HG02588 (cell line): Measurements from ENCODE around the gene ZMPSTE24.

ENCODE experiments used
- ATAC-seq: cut with Tn5 transposase; IDR thresholded peaks from one replicate; pipeline ENCODE4 v1.9.1; 2021; ENCODE audit warnings: mild to moderate bottlenecking, moderate library complexity; ENCODE audit not compliant: unreplicated experiment

The ZMPSTE24 gene

DNA sequence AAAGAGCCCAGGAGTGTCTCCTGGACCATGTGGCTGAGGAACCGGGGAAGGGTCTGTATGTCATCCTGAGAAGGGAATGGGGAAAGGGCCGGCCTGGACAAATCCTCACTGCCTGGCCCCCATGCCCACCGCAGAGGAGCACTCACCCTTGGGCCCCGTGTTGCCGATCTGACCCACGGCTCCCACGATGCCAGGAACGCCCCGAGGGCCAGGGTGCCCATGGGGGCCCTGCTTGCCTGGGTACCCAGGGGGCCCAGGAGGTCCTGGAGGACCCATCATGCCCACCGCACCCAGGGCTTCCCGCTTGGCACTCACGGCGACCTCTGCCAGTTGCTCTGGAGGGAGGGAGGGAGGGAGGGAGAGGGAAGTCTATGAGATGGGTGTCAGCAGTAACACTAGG, 44.4 kb downstream of the ZMPSTE24 start:
- no peak for ATAC-seq

DNA sequence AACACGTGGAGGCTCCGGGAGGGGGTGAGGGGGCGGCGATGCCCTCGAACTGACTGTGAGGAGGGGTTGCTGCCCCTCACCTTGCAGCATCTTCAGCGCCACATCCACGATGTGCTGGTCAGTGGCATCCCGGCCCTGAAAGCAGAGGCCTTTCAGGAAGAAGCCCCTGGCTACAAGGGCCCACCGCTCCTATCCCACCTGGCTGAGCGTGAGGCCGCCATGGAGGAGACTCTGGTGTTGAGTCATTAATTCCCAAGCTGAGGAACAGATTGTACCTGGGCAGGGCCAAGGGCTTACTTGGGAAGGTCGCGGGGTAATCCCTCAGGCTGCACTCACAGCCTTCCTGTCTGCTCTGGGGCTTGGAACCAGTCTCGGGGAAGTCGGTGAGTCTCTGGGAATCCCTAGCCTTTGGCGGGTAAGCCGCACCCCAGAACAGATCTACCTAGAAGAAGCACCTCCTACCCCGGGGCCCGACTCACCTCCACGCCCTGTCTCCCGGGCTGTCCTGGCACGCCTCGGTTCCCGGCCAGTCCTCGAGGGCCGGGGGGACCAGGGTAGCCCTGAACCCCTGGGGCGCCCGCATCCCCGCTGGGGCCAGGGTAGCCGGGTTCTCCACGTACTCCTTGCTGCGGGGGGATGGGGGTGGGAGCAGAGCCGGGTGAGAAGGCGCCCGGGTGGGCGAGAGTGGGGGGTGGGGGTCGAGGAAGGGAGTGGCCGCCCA, 45.2 kb downstream of the ZMPSTE24 start:
- ATAC-seq = no peak

DNA sequence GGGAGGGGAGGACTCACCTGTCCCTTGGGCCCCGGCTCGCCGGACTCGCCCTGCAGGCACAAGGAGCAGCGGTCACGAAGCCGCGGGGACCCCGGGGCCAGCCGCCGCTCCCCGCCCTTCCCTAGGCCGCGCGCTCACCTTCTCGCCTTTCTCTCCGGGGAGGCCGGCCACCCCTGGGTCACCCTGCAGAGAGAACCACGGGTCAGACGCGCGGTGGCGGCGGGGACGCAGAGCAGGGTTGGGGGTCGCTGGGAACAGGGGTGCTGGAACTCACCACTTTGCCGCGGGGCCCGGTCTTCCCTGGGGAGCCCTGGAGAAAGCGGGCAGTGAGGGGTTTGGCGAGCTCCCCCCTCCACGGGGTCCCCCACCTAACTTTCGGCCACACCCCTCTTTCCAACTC, 45.8 kb downstream of the ZMPSTE24 start:
- ATAC-seq = no peak

DNA sequence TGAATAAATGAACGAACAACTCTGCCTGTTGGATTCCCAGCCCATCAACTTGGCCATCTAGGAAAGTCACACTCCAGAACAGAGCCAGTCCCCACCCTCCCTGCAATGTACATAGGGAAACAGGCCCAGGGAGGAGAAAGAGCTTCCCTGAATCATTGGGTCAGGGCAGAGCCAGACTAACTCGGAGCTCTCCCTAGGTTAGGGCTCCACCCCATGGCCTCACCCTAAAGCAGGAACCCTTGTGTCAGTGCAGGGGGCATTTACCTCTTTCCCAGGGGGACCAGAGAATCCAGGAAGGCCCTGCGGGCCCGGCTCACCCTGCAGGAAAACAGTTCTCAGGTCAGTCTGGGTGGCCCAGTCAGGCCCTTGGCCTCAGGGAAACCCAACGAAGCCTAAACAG, 47.4 kb downstream of the ZMPSTE24 start:
- no peak for ATAC-seq

DNA sequence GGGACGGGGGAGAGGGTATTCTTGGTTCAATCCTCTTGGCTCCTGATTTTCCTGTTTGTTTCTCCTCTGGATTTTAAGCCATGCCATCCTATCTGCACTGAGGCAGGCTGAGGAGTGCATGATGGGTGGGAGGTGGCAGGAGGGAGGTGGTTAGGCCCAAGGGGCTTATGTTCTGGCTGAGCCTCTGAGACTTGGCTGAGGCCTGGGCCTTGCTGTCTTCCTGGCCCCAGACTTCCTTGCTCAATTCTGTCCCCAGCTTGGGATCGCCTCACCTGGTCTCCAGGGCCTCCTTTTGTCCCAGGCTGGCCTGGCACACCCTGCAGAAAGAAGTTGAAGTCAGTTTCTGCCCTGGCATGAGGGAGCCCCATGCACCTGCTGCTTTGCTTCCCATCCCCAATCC, 47.8 kb downstream of the ZMPSTE24 start:
- ATAC-seq = no peak

DNA sequence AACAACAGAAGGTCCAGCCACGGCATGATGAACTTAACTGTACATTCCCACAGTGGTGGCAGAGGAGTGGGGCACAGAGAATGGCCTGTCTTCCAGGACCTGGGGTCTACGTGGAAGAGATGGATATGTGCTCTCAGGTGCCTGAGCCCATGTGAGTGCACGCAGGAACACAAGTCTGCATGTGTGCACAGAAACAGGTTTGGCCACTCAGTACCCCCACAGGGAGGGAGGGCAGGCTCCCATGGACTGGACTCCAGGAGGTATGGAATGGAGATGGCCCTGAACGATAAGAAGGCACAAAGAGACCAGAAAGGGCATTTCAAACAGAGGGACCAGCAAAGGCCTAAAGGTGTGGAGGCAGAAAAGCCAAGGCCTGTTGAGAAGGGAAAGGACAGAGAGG, 48.3 kb downstream of the ZMPSTE24 start:
- no peak for ATAC-seq

DNA sequence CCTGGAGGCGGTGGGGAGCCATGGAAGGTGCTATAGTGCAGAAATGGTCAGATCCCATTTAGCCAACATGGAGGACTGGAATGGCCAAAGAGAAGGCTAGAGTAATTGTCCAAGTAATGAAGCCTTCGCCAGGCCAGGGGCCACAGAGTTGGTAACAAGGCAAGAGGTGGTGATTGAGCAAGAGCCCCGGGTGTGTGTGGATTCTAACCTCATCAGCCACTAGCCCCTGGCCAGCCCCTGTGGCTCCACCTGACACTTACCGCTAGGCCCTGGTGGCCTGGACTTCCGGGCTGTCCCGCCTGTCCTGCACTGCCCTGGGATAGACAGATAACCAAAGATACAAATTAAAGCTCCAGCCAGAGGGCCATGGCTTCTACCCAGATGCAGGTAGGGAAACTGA, 49.1 kb downstream of the ZMPSTE24 start:
- no peak for ATAC-seq

DNA sequence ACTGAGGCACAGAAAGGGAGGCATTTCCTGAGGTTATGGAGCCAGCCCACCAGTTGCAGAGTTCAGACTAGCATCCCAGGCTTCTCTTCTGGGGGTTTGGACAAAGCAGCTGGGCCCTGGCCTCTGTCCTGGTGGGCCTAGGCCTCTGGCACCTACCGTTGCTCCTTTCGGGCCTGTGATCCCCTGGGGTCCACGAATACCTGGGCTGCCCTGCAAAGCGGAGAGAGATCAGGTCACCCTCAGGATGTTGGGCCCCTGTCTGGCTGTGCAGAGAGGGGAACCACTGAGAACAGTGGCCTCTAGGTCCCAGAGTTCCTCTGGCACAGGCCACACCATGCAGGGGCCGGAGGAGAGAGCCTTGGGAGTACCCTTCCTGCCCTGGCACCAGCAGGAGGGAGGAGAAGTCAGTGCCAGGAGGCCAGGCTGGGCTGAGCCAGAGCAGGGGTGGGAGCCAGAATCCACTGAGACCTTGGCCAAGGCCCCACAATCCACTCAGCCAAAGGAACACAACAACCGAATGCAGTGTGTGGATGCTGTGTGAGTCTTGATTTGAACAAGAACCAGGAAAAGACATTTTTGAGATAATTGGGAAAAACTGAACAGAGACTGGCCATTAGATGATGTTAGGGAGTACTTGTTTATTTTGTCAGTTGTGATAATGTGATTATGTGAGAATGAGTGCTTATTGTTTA, 50.1 kb downstream of the ZMPSTE24 start:
- no peak for ATAC-seq

DNA sequence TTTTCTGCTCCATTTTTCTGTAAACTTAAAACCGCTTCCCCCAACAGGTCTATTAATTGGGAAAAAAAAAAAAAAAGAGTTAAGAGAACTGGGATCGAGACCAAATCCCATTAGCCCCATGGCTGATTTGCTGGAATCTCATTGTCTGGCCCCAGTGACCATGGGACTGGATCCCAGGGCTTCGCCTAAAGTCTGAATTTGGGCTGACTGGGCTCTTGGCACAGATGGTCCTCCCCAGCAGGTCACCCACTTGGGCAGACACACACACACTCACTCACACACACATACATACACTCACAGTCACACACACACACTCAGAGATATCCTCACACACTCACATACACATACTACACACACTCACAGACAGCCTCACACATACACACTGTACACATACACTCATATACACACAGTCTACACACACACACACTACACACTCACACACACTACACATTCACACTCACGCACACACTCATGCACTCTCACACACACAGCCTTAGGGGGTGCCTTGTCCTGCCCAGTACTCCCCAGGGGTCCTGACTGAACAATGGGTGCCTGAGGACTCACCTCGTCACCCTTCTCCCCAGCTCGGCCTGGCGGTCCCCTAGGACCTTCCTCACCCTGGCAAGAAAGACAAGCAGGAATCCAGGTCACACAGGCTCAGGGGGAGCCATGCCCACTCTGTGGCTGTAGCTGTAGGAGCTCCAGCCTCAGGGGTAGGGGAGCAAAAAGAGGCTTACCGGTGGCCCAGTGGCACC, 51.5 kb downstream of the ZMPSTE24 start:
- no peak for ATAC-seq

DNA sequence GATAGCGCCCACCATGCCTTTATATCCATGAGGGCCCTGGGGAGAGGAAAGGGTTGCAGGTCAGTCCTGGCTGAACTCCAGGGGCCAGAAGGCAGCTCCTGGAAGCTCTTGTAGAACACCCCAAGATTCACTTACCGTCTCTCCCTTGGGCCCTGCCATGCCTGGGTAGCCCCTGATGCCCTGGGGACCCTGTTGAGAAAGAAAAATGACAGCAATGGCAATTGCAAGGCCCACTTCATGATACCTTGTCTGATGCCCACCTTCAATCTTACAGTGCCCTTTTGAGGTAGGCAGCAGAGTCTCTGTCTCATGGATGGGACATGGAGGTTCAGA, 52.1 kb downstream of the ZMPSTE24 start:
- ATAC-seq = no peak

DNA sequence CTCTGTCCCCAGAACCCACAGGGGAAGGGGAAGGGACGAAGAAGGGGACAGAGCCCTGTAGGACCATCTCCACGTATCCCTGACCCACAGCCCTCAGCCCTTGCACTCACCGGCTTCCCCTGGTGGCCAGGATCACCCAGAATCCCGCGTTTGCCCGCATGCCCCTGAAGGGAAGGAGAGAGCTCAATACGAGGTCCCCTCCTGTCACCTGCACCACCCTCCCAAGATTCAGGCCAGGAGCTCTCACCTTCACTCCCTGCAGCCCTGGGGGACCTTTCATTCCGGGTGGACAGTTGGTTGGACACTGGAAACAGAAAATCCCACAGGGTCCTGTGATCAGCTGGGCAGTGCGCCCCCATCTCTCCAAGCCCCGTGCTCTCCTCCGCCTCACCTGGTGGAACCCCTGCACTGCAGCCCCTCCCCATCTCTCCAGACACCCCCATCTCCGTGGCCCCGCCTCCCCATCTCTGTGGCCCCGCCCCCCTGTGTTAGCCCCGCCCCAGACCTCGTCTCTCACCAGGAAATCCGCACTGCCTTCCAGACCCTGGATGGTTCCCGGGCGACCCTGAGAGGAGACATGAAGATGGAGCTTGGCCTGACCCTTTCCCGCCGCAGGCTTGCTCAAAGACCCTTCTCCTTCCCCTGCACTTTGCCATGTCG, 53.1 kb downstream of the ZMPSTE24 start:
- no peak for ATAC-seq

DNA sequence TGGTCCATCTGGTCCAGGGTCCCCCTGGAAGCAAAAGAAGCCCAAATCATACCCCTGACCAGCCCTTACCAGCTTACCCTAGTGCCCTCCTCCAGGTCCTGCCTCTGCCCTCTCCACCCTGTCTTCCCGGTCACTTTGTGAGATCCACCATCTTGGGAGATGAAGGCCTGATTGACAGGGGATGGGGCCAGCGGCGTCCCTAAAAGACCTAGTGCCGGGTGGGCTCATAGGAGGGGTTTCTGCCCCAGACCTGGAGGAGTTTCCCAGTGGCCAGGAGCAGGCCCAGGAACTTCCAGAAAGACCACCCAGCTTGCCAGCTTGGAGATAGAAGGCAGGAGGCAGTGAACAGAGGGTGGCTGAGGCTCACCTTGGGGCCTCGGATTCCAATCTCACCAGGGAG, 53.7 kb downstream of the ZMPSTE24 start:
- ATAC-seq = no peak

DNA sequence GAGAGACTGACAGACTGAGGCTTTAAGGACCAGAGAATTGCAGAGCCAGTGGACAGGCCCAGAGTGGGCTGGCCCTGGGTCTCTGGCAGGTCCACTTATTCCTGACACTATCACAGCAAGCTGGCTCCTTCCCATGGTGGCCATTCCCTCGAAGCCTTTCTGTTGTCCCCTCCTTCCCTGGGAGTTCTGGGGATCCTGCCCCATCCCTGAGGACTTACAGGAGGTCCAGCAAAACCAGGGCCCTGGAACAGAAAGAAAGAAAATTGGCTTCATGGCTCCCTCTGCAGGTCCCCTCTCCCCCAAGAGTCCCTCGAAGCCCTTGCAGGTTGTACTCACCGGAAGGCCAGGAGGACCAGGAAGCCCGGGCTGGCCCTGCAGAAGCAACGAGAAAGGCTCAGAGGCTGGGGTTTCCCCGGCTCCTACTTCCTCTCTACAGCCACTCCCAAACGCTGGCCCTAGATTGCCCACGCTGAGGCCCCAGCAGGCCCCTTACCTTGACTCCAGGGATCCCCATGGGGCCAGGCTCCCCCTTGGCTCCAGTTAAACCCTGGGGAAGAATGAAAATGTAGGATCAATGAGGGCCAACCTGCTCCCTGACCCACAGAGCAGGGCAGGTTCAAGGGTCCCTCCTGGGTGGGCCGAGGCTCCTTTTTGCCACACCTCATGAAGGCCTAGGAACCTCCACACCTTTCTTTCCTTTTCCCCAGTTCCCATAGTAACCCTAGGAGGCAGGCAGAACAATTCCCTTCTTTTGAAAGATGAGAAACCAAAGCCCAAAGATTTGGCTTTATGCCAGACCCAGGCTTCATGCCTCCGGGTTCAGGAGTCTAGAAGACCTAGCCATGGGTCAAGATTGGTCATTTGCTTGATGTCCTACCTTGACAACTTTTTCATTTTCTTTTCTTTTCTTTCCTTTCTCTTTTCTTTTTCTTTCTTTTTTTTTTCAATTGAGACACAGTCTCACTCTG, 54.5 kb downstream of the ZMPSTE24 start:
- ATAC-seq = peak; percentile 41

DNA sequence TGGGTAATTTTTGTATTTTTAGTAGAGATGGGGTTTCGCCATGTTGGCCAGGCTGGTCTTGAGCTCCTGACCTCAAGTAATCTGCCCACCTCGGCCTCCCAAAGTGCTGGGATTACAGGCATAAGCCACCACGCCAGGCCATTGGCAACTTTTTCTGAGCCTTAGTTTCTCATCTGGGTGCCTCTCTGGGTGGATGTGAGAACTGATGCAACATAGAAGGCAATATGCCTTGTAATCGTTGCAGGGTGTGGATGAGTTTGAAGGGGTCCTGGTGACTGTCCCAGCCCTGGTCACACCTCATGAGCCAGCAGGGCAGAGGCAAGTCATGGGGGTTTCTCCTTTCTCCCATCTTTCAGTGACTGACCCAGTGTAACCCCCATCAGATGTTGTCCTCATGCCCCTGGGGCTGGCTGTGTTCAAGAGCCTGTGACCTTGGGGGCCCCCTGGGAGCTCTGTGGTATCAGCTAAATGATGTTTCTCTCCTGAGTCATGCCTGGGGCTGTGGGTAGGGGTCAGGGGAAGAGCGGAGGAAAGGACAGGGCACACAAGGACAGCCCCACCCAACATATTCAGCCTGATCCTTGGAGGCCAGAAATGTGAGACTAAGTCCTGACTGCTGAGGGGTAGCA, 55.4 kb downstream of the ZMPSTE24 start:
- no peak for ATAC-seq

DNA sequence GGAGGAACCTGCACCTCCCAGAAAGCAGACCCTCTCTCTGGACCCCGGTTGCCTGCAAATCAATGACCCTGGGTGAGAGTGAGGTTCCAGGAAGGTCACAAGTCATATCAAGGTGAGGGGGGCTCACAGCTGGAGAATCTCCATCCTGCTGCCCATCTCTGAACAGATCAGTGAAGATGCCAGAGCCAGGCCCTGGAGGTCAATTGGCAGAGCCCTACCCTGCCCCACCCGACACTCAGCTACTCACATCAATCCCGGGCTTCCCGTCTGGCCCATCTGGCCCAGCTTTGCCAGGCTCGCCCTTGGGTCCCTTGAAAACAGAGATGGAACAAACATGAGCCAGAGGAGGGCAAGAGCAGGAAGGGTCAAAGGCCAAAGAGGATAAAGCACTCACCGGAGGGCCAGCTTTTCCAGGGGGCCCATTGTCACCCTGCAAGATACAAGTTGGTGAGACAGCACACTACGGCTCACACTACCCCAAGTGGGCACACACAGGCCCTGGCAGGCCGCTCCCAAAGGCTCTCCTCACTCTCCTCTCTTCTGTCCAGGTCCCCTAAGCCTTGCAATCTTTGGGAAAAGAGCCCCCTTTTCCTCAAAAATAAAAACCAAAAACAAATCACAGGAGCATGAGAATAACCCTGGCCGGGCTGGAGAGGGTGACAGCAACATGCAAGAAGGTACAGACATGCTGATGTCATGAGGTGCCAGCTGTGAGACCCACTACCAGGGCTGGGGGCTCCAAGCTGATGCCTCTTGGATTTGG, 56.1 kb downstream of the ZMPSTE24 start:
- ATAC-seq = no peak

DNA sequence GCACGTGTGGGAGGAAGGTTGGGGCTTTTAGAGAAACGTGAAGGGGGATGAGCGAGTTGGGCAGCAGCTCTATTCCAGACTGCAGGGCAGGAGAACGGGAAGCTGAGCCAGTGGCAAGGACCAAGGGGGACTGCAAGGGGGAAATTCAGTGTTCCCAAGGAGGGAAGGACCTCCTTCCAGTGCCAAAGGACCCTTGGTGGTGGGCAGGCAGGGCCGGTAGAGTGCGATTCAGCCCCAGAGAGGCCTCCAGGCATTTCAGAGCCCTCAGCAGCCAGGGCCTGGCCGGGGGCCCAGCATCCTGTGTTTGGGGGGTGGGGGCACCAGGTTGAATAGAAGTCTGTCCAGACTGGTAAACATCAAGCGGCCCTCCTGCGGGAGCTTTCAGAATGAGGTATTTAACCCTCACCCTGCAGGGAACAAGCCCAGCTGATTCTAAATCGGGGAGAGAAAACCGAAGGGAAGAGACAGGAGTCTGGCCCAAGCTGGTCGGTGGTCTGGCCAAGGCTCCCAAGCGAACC, 56.7 kb downstream of the ZMPSTE24 start:
- no peak for ATAC-seq

DNA sequence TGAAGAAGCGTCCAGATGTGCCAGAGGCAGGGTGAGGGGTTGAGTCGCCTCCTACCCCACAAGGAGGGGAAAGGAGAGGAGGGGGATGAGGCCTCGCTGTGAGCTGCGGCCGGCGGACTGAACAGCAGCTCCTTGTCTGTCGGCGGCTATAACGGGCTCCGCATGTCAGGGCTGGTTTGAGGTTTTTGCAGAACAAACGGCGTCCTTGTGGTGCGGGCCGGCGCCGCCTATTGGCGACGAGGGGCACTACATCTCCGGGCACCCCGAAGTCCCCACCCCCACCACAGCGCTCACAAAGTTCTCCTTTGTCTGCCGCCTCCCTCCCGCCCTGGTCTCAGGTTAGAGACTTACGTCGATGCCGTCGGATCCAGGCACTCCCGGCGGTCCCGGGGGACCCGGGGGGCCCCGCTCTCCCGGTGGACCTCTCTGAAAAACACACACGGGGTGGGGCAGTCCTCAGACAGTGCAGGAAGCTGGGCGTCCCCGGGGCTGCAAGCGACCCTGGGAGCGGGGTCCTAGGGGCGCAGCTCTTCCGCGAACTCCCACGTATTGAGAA, 57.3 kb downstream of the ZMPSTE24 start:
- peak; percentile 46 for ATAC-seq

DNA sequence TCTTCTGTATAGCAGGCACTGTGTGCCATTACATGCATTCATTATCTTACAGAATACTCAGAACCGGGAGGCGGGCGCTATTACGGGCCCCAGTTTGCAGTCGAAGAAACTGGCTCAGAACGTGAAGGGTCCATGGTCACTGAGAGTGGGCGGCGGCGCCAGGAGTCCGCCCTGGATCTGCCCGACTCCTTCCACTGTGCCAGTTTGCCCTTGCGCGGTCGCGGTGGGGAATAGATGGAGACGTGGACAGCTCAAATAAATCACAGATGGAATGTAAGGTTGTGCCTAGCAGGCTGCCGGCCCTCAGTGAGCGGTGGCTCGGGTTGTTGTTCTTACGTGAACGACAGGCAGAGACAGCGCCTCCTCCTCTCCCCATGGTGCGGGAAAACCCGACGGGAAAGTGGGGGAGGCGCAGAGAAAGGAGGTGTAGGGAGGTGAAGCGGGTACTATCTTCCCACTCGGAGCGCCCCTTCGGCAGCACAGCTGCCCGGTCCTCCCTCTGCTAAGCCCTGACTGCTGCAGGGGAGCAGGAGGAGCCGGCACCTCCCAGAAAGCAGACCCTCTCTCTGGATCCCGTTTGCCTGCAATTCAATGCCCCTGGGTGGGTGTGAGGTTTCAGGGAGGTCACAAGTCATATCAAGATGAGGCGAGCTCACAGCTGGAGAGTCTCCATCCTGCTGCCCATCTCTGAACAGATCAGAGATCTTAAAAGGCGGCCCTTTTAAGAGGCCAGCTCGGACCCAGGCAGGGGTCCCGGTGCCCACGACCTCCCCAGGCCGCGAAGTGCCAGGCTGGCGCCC, 58.0 kb downstream of the ZMPSTE24 start:
- ATAC-seq = no peak
